ENCODE data around the gene CCDC148.
"Not testable (repeated sequence)": the region's sequence is repeated elsewhere in the genome, so short reads cannot be mapped to it uniquely, and the experiment has no call there.

Gene CCDC148

GRCh38 chr2:158228943-158229508 lies 227.5 kb downstream of the CCDC148 start:
- Histone ChIP-seq H3K9me3 (ENCODE audit: low read length) (no peaks in the 10 kb centered on the region), H3K9ac (ENCODE audit: low read length) (no peak overlapping the region), H3K27ac (ENCODE audit: low read depth, low read length) (no peak overlapping the region), H3K4me1 (ENCODE audit: insufficient read depth, low read length) (no peaks in the 10 kb centered on the region), H3K27me3 (ENCODE audit: control insufficient read depth in 1 of 2, insufficient read depth in 2 of 2, low read length in 2 of 2) (no peaks in the 10 kb centered on the region), H3K36me3 (ENCODE audit: insufficient read depth, low read length) (no peaks in the 10 kb centered on the region), H3K4me3 (ENCODE audit: low read depth in 1 of 2, low read length in 2 of 2) (no peak overlapping the region)

GRCh38 chr2:158223066-158223465 lies 233.5 kb downstream of the CCDC148 start:
- not testable (repeated sequence) for H3K36me3 ChIP-seq (ENCODE audit: insufficient read depth, low read length); H3K4me3 ChIP-seq (ENCODE audit: low read depth in 1 of 2, low read length in 2 of 2); H3K9me3 ChIP-seq (ENCODE audit: low read length); H3K27ac ChIP-seq (ENCODE audit: low read depth, low read length); H3K4me1 ChIP-seq (ENCODE audit: insufficient read depth, low read length); H3K27me3 ChIP-seq (ENCODE audit: control insufficient read depth in 1 of 2, insufficient read depth in 2 of 2, low read length in 2 of 2); H3K9ac ChIP-seq (ENCODE audit: low read length)

GRCh38 chr2:158221063-158222020 lies 235.2 kb downstream of the CCDC148 start:
- Histone ChIP-seq H3K4me1 (ENCODE audit: insufficient read depth, low read length) (no peaks in the 10 kb centered on the region), H3K9me3 (ENCODE audit: low read length) (no peaks in the 10 kb centered on the region), H3K27ac (ENCODE audit: low read depth, low read length) (no peak overlapping the region), H3K4me3 (ENCODE audit: low read depth in 1 of 2, low read length in 2 of 2) (no peak overlapping the region), H3K9ac (ENCODE audit: low read length) (no peak overlapping the region), H3K27me3 (ENCODE audit: control insufficient read depth in 1 of 2, insufficient read depth in 2 of 2, low read length in 2 of 2) (no peaks in the 10 kb centered on the region), H3K36me3 (ENCODE audit: insufficient read depth, low read length) (no peaks in the 10 kb centered on the region)

- Histone ChIP-seq H3K9ac (ENCODE audit: low read length) (no peak overlapping the region), H3K36me3 (ENCODE audit: insufficient read depth, low read length) (no peaks in the 10 kb centered on the region), H3K27ac (ENCODE audit: low read depth, low read length) (no peak overlapping the region), H3K4me3 (ENCODE audit: low read depth in 1 of 2, low read length in 2 of 2) (no peak overlapping the region), H3K9me3 (ENCODE audit: low read length) (no peaks in the 10 kb centered on the region), H3K27me3 (ENCODE audit: control insufficient read depth in 1 of 2, insufficient read depth in 2 of 2, low read length in 2 of 2) (no peaks in the 10 kb centered on the region), H3K4me1 (ENCODE audit: insufficient read depth, low read length) (no peaks in the 10 kb centered on the region)
These were observed 239.0 kb downstream of the CCDC148 start for GRCh38 chr2:158217593-158217992.

GRCh38 chr2:158214431-158214830 lies 242.1 kb downstream of the CCDC148 start:
- no peaks in the 10 kb centered on the region for H3K27me3 ChIP-seq (ENCODE audit: control insufficient read depth in 1 of 2, insufficient read depth in 2 of 2, low read length in 2 of 2)
- no peaks in the 10 kb centered on the region for H3K9me3 ChIP-seq (ENCODE audit: low read length)
- H3K4me1 ChIP-seq (ENCODE audit: insufficient read depth, low read length): no peaks in the 10 kb centered on the region
- no peak overlapping the region for H3K27ac ChIP-seq (ENCODE audit: low read depth, low read length)
- no peak overlapping the region for H3K4me3 ChIP-seq (ENCODE audit: low read depth in 1 of 2, low read length in 2 of 2)
- H3K9ac ChIP-seq (ENCODE audit: low read length): no peak overlapping the region
- H3K36me3 ChIP-seq (ENCODE audit: insufficient read depth, low read length): no peaks in the 10 kb centered on the region

- Histone ChIP-seq H3K9ac (ENCODE audit: low read length) (no peak overlapping the region), H3K36me3 (ENCODE audit: insufficient read depth, low read length) (no peaks in the 10 kb centered on the region), H3K27me3 (ENCODE audit: control insufficient read depth in 1 of 2, insufficient read depth in 2 of 2, low read length in 2 of 2) (no peaks in the 10 kb centered on the region), H3K4me1 (ENCODE audit: insufficient read depth, low read length) (no peaks in the 10 kb centered on the region), H3K9me3 (ENCODE audit: low read length) (no peaks in the 10 kb centered on the region), H3K27ac (ENCODE audit: low read depth, low read length) (no peak overlapping the region), H3K4me3 (ENCODE audit: low read depth in 1 of 2, low read length in 2 of 2) (no peak overlapping the region)
These were observed 242.8 kb downstream of the CCDC148 start for GRCh38 chr2:158213773-158214172.

GRCh38 chr2:158212301-158212700 lies 244.3 kb downstream of the CCDC148 start:
- Histone ChIP-seq H3K27ac (ENCODE audit: low read depth, low read length) (no peak overlapping the region), H3K4me1 (ENCODE audit: insufficient read depth, low read length) (no peaks in the 10 kb centered on the region), H3K4me3 (ENCODE audit: low read depth in 1 of 2, low read length in 2 of 2) (no peak overlapping the region), H3K27me3 (ENCODE audit: control insufficient read depth in 1 of 2, insufficient read depth in 2 of 2, low read length in 2 of 2) (no peaks in the 10 kb centered on the region), H3K36me3 (ENCODE audit: insufficient read depth, low read length) (no peaks in the 10 kb centered on the region), H3K9ac (ENCODE audit: low read length) (no peak overlapping the region), H3K9me3 (ENCODE audit: low read length) (no peaks in the 10 kb centered on the region)

- H3K27me3 ChIP-seq (ENCODE audit: control insufficient read depth in 1 of 2, insufficient read depth in 2 of 2, low read length in 2 of 2): no peaks in the 10 kb centered on the region
These were observed 245.1 kb downstream of the CCDC148 start for GRCh38 chr2:158211502-158211901.

GRCh38 chr2:158207354-158207753 lies 249.2 kb downstream of the CCDC148 start:
- Histone ChIP-seq H3K27me3 (ENCODE audit: control insufficient read depth in 1 of 2, insufficient read depth in 2 of 2, low read length in 2 of 2) (no peaks in the 10 kb centered on the region), H3K4me3 (ENCODE audit: low read depth in 1 of 2, low read length in 2 of 2) (no peak overlapping the region), H3K4me1 (ENCODE audit: insufficient read depth, low read length) (no peaks in the 10 kb centered on the region), H3K9ac (ENCODE audit: low read length) (no peak overlapping the region), H3K9me3 (ENCODE audit: low read length) (no peaks in the 10 kb centered on the region), H3K36me3 (ENCODE audit: insufficient read depth, low read length) (no peaks in the 10 kb centered on the region), H3K27ac (ENCODE audit: low read depth, low read length) (no peak overlapping the region)

More at GRCh38 chr2:158211502-158211901, 245.1 kb downstream of the CCDC148 start:
- no peak overlapping the region for H3K4me3 ChIP-seq (ENCODE audit: low read depth in 1 of 2, low read length in 2 of 2)
- H3K9ac ChIP-seq (ENCODE audit: low read length): no peak overlapping the region
- H3K9me3 ChIP-seq (ENCODE audit: low read length): no peaks in the 10 kb centered on the region
- no peaks in the 10 kb centered on the region for H3K36me3 ChIP-seq (ENCODE audit: insufficient read depth, low read length)
- no peaks in the 10 kb centered on the region for H3K4me1 ChIP-seq (ENCODE audit: insufficient read depth, low read length)
- H3K27ac ChIP-seq (ENCODE audit: low read depth, low read length): no peak overlapping the region

GRCh38 chr2:158205215-158205614 lies 251.3 kb downstream of the CCDC148 start:
- H3K9me3 ChIP-seq (ENCODE audit: low read length): no peaks in the 10 kb centered on the region
- no peaks in the 10 kb centered on the region for H3K4me1 ChIP-seq (ENCODE audit: insufficient read depth, low read length)
- no peak overlapping the region for H3K9ac ChIP-seq (ENCODE audit: low read length)
- H3K36me3 ChIP-seq (ENCODE audit: insufficient read depth, low read length): no peaks in the 10 kb centered on the region
- H3K4me3 ChIP-seq (ENCODE audit: low read depth in 1 of 2, low read length in 2 of 2): no peak overlapping the region
- no peak overlapping the region for H3K27ac ChIP-seq (ENCODE audit: low read depth, low read length)
- H3K27me3 ChIP-seq (ENCODE audit: control insufficient read depth in 1 of 2, insufficient read depth in 2 of 2, low read length in 2 of 2): no peaks in the 10 kb centered on the region

- H3K4me3 ChIP-seq (ENCODE audit: low read depth in 1 of 2, low read length in 2 of 2): no peak overlapping the region
- H3K36me3 ChIP-seq (ENCODE audit: insufficient read depth, low read length): no peaks in the 10 kb centered on the region
- no peak overlapping the region for H3K27ac ChIP-seq (ENCODE audit: low read depth, low read length)
These were observed 251.8 kb downstream of the CCDC148 start for GRCh38 chr2:158204741-158205165.

More at GRCh38 chr2:158204741-158205165, 251.8 kb downstream of the CCDC148 start:
- no peaks in the 10 kb centered on the region for H3K4me1 ChIP-seq (ENCODE audit: insufficient read depth, low read length)
- H3K9me3 ChIP-seq (ENCODE audit: low read length): no peaks in the 10 kb centered on the region
- no peak overlapping the region for H3K9ac ChIP-seq (ENCODE audit: low read length)
- H3K27me3 ChIP-seq (ENCODE audit: control insufficient read depth in 1 of 2, insufficient read depth in 2 of 2, low read length in 2 of 2): no peaks in the 10 kb centered on the region

Measured in muscle layer of colon (tissue), 2 donors.